Loucy (cell line): ENCODE data around the gene ATP1A2.

Experiments
- H2AFZ ChIP-seq: fragments of 200-600 bp; sonication (generic); 2 replicates; pipeline ENCODE4 v1.6.0; 2016; ENCODE audit warnings: antibody characterized with exemption, mild to moderate bottlenecking, low read length, moderate library complexity
- H3F3A ChIP-seq: fragments of 200-600 bp; 2 replicates; pipeline ENCODE4 v1.6.0; 2016; ENCODE audit warnings: antibody characterized with exemption, low read depth, mild to moderate bottlenecking
- H3K27me3 ChIP-seq: fragments of 200-600 bp; sonication (generic); 2 replicates; pipeline ENCODE4 v1.6.1; 2014; ENCODE audit warnings: low read length, mild to moderate bottlenecking; ENCODE audit not compliant: insufficient read depth, poor library complexity, severe bottlenecking
- H3K36me3 ChIP-seq: fragments of 200-600 bp; sonication (generic); 2 replicates; pipeline ENCODE4 v1.6.1; 2016; ENCODE audit warnings: low read length; ENCODE audit not compliant: insufficient read depth
- H3K4me1 ChIP-seq: fragments of 200-600 bp; sonication (generic); 2 replicates; pipeline ENCODE4 v1.5.1; 2014; ENCODE audit warnings: low read length, mild to moderate bottlenecking; ENCODE audit not compliant: insufficient read depth, poor library complexity, severe bottlenecking
- H3K4me2 ChIP-seq: fragments of 200-600 bp; sonication (generic); 2 replicates; pipeline ENCODE4 v1.6.0; 2014; ENCODE audit warnings: antibody characterized with exemption, low read length, low read depth, mild to moderate bottlenecking; ENCODE audit not compliant: poor library complexity, severe bottlenecking
- H3K4me3 ChIP-seq: fragments of 200-600 bp; sonication (generic); 2 replicates; pipeline ENCODE4 v1.5.1; 2014; ENCODE audit warnings: low read length, mild to moderate bottlenecking, mixed read lengths; ENCODE audit not compliant: poor library complexity, severe bottlenecking
- H3K79me2 ChIP-seq: fragments of 200-600 bp; sonication (generic); 2 replicates; pipeline ENCODE4 v1.6.1; 2014; ENCODE audit warnings: low read length; ENCODE audit not compliant: insufficient read depth
- H3K9ac ChIP-seq: fragments of 200-600 bp; sonication (generic); 2 replicates; pipeline ENCODE4 v1.6.0; 2014; ENCODE audit warnings: mild to moderate bottlenecking, low read depth, low read length, moderate library complexity; ENCODE audit not compliant: poor library complexity, severe bottlenecking
- H3K9me2 ChIP-seq: fragments of 200-600 bp; sonication (generic); replicated peaks from 2 replicates; pipeline ENCODE4 v1.6.1; 2016; ENCODE audit warnings: low read depth, low read length, mixed read lengths
- H3K9me3 ChIP-seq: fragments of 200-600 bp; sonication (generic); 2 replicates; pipeline ENCODE4 v1.6.1; 2014; ENCODE audit warnings: mild to moderate bottlenecking, antibody characterized with exemption, low read length, low read depth; ENCODE audit not compliant: insufficient read depth
- H4K20me1 ChIP-seq: fragments of 200-600 bp; sonication (generic); 2 replicates; pipeline ENCODE4 v1.6.0; 2014; ENCODE audit warnings: antibody characterized with exemption, low read length, mild to moderate bottlenecking; ENCODE audit not compliant: insufficient read depth, poor library complexity, severe bottlenecking
- EZH2phosphoT487 ChIP-seq: fragments of 200-600 bp; IDR thresholded peaks from 2 replicates; pipeline ENCODE4 v1.6.1; 2018; ENCODE audit warnings: antibody characterized with exemption, mild to moderate bottlenecking, moderate library complexity, borderline replicate concordance
- TF ChIP-seq, protein P1 (sequence below): fragments of 200-600 bp; sonication (generic); conservative IDR thresholded peaks from 2 replicates; pipeline ENCODE4 v1.5.1; 2014; ENCODE audit warnings: mild to moderate bottlenecking, antibody characterized with exemption, low read length

The ATP1A2 gene

DNA sequence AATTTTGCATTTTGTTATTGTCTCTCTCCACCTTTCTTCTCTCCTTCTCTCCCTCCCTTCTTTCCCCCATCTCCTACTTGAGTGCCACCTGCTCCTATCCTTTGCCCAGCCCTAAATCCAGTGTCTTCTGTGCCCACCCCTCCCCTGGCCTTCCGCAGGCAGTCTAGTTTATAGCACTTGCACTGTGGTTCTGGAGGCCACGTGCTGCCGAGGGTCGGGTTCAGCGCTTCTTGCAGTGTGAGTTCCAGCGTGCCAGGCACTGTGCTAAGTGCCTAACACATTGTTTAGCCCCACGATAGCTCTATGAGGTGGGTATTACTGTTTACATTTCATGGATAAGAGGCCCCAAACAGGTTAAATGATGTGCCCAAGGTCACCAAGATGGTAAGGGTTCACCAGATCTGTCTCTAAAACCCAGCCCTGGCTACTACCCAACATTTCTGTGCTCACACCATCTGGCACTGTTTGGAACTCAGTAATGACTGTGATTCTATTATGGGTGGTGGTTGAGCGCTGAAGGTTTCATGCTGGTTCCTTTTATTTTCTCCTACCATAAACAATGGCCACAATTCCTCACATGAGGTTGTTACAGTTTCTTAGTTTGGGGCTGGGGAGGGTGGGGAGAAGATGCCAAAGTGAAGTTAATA, 21.8 kb downstream of the ATP1A2 start:
- H3K4me3 ChIP-seq: no peak overlapping the region
- H3K4me1 ChIP-seq: no peaks in the 10 kb centered on the region
- H3K79me2 ChIP-seq: no peaks in the 10 kb centered on the region
- no peaks in the 10 kb centered on the region for H3K27me3 ChIP-seq
- H3K36me3 ChIP-seq: no peaks in the 10 kb centered on the region
- H3K4me2 ChIP-seq: no peak overlapping the region
- no peaks in the 10 kb centered on the region for H3K9me3 ChIP-seq
- TF ChIP-seq, protein P1, sequence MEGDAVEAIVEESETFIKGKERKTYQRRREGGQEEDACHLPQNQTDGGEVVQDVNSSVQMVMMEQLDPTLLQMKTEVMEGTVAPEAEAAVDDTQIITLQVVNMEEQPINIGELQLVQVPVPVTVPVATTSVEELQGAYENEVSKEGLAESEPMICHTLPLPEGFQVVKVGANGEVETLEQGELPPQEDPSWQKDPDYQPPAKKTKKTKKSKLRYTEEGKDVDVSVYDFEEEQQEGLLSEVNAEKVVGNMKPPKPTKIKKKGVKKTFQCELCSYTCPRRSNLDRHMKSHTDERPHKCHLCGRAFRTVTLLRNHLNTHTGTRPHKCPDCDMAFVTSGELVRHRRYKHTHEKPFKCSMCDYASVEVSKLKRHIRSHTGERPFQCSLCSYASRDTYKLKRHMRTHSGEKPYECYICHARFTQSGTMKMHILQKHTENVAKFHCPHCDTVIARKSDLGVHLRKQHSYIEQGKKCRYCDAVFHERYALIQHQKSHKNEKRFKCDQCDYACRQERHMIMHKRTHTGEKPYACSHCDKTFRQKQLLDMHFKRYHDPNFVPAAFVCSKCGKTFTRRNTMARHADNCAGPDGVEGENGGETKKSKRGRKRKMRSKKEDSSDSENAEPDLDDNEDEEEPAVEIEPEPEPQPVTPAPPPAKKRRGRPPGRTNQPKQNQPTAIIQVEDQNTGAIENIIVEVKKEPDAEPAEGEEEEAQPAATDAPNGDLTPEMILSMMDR: no peak
- TF ChIP-seq EZH2phosphoT487: no peak
- H2AFZ ChIP-seq: no peak overlapping the region
- H3K9ac ChIP-seq: no peak overlapping the region
- no peaks in the 10 kb centered on the region for H3F3A ChIP-seq
- no peaks in the 10 kb centered on the region for H4K20me1 ChIP-seq
- H3K9me2 ChIP-seq: no peaks in the 10 kb centered on the region

DNA sequence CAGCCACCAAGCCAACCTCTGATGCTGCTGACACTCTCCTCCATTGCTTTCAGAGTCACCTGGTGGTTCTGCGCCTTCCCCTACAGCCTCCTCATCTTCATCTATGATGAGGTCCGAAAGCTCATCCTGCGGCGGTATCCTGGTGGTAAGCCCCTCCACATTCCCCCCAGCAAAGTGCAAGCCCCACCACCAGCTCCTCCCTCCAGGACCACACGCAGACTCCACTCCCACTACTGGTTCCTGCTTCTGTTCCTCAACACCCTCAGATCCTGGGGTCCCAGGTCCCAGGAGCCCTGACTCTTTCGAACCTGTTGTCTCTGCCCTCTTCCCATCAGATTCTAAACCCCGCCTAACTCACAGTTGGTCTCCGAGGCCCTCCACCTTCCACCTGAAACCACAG, 24.3 kb downstream of the ATP1A2 start:
- H3K9me2 ChIP-seq: no peaks in the 10 kb centered on the region
- no peak overlapping the region for H3K4me2 ChIP-seq
- no peaks in the 10 kb centered on the region for H3K36me3 ChIP-seq
- no peaks in the 10 kb centered on the region for H3F3A ChIP-seq
- no peaks in the 10 kb centered on the region for H3K9me3 ChIP-seq
- no peaks in the 10 kb centered on the region for H4K20me1 ChIP-seq
- TF ChIP-seq, protein P1: no peak
- TF ChIP-seq EZH2phosphoT487: no peak
- no peaks in the 10 kb centered on the region for H3K79me2 ChIP-seq
- no peaks in the 10 kb centered on the region for H3K4me1 ChIP-seq
- no peak overlapping the region for H3K9ac ChIP-seq
- no peak overlapping the region for H3K4me3 ChIP-seq
- H3K27me3 ChIP-seq: no peaks in the 10 kb centered on the region
- no peak overlapping the region for H2AFZ ChIP-seq

DNA sequence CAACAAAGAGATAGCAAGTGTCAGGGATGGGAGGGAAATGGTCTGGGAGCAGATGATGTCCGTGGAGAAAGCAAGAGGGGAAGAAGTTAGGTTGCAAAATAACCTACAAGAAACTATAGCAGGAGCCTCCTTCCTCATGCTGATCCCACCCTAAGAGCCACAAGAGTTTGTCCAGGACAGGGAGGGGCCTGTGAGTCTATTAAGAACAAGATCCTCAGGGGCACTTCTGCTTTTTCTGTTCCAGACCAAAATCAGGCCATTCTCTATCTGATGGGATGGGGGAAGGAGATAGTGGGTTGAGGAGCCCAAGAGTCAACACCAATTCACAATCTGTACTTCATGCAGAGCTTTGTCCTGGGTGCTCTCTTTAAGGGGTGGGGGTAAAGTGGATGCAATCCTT, 28.1 kb downstream of the ATP1A2 start:
- Histone ChIP-seq H3K9me3 (no peaks in the 10 kb centered on the region), H3K9me2 (no peaks in the 10 kb centered on the region), H2AFZ (no peak overlapping the region), H3K36me3 (no peaks in the 10 kb centered on the region), H3K4me3 (no peak overlapping the region), H4K20me1 (no peaks in the 10 kb centered on the region), H3K4me2 (no peak overlapping the region), H3F3A (no peaks in the 10 kb centered on the region), H3K9ac (no peak overlapping the region), H3K4me1 (no peaks in the 10 kb centered on the region), H3K27me3 (no peaks in the 10 kb centered on the region), H3K79me2 (no peaks in the 10 kb centered on the region)
- TF ChIP-seq, protein P1: no peak
- no peak for TF ChIP-seq EZH2phosphoT487
